SU-DHL-6 (cell line): ENCODE results near the gene TRMT10B.

Experiments used
- H2AFZ ChIP-seq: fragments of 200-600 bp; sonication (generic); 2 replicates; pipeline ENCODE4 v1.6.1; 2014; ENCODE audit warnings: low read depth, mild to moderate bottlenecking, moderate library complexity, mixed read lengths, antibody characterized with exemption, low read length; ENCODE audit not compliant: severe bottlenecking
- H3F3A ChIP-seq: fragments of 200-600 bp; shearing (Covaris generic); 2 replicates; pipeline ENCODE4 v1.6.0; 2016; ENCODE audit warnings: antibody characterized with exemption, mild to moderate bottlenecking; ENCODE audit not compliant: insufficient read depth
- H3K27ac ChIP-seq: fragments of 200-600 bp; sonication (generic); 2 replicates; pipeline ENCODE4 v1.5.1; 2016; ENCODE audit warnings: low read depth, mild to moderate bottlenecking, low read length, moderate library complexity, mixed read lengths
- H3K27me3 ChIP-seq: fragments of 200-600 bp; sonication (generic), shearing (Covaris generic); 2 replicates; pipeline ENCODE4 v1.6.0; 2014; ENCODE audit warnings: mild to moderate bottlenecking, low read length
- H3K36me3 ChIP-seq: fragments of 200-600 bp; sonication (generic); 2 replicates; pipeline ENCODE4 v1.6.1; 2014; ENCODE audit warnings: mild to moderate bottlenecking, low read length, mixed read lengths
- H3K4me2 ChIP-seq: fragments of 300-600, 200-600 bp; shearing (Covaris generic), sonication (generic); 2 replicates; pipeline ENCODE4 v1.6.0; 2014; ENCODE audit warnings: low read length, low read depth, mild to moderate bottlenecking; ENCODE audit not compliant: poor library complexity, severe bottlenecking
- H3K4me3 ChIP-seq: fragments of 200-600 bp; sonication (generic); 2 replicates; pipeline ENCODE4 v1.5.1; 2014; ENCODE audit warnings: antibody characterized with exemption, low read length, mild to moderate bottlenecking, mixed read lengths; ENCODE audit not compliant: insufficient read depth, poor library complexity, severe bottlenecking
- H3K79me2 ChIP-seq: fragments of 200-600 bp; sonication (generic); 2 replicates; pipeline ENCODE4 v1.6.1; 2014; ENCODE audit warnings: mild to moderate bottlenecking, low read length, moderate library complexity; ENCODE audit not compliant: insufficient read depth
- H3K9ac ChIP-seq: fragments of 200-600 bp; sonication (generic); 2 replicates; pipeline ENCODE4 v1.7.0; 2014; ENCODE audit warnings: mild to moderate bottlenecking, low read length
- H3K9me2 ChIP-seq: fragments of 200-600 bp; sonication (generic); replicated peaks from 2 replicates; pipeline ENCODE4 v1.6.1; 2014; ENCODE audit warnings: low read length; ENCODE audit not compliant: insufficient read depth
- H3K9me3 ChIP-seq: fragments of 200-600 bp; sonication (generic); 2 replicates; pipeline ENCODE4 v1.6.1; 2014; ENCODE audit warnings: low read length, mixed read lengths; ENCODE audit not compliant: insufficient read depth
- H4K20me1 ChIP-seq: fragments of 200-600 bp; sonication (generic); 2 replicates; pipeline ENCODE4 v1.6.1; 2014; ENCODE audit warnings: low read depth, mild to moderate bottlenecking, antibody characterized with exemption, low read length, moderate library complexity, mixed read lengths
- CTCF ChIP-seq: fragments of 200-600 bp; sonication (generic); IDR thresholded peaks from one replicate; pipeline ENCODE4 v1.5.1; 2017; ENCODE audit warnings: antibody characterized with exemption, mild to moderate bottlenecking, low read length, moderate library complexity; ENCODE audit not compliant: insufficient read depth, poor library complexity, severe bottlenecking
- EZH2phosphoT487 ChIP-seq: fragments of 200-600 bp; sonication (generic), shearing (Covaris generic); conservative IDR thresholded peaks from 2 replicates; pipeline ENCODE4 v1.6.1; 2018; ENCODE audit warnings: mild to moderate bottlenecking, antibody characterized with exemption, low read length, moderate library complexity, mixed read lengths

Gene TRMT10B

GRCh38 chr9:37769306-37769705 lies 15.7 kb downstream of the TRMT10B start:
- Histone ChIP-seq H3K36me3 (no peaks in the 10 kb centered on the region), H3K4me3 (no peak overlapping the region), H2AFZ (no peak overlapping the region), H3K9ac (no peak overlapping the region), H3K9me2 (no peaks in the 10 kb centered on the region), H3F3A (no peaks in the 10 kb centered on the region; the same call in 1 of the 2 replicates), H3K79me2 (no peaks in the 10 kb centered on the region), H4K20me1 (no peaks in the 10 kb centered on the region), H3K4me2 (no peak overlapping the region), H3K27ac (no peak overlapping the region), H3K9me3 (no peaks in the 10 kb centered on the region), H3K27me3 (no peaks in the 10 kb centered on the region)
- TF ChIP-seq CTCF (no peak), EZH2phosphoT487 (no peak)

GRCh38 chr9:37769995-37770394 lies 16.4 kb downstream of the TRMT10B start:
- TF ChIP-seq CTCF (no peak), EZH2phosphoT487 (no peak)
- H4K20me1 ChIP-seq, result no peaks in the 10 kb centered on the region
- H3K4me3 ChIP-seq, result no peak overlapping the region
- H3K9me2 ChIP-seq, result no peaks in the 10 kb centered on the region
- H3K36me3 ChIP-seq, result no peaks in the 10 kb centered on the region
- no peaks in the 10 kb centered on the region for H3K27me3 ChIP-seq
- H3K27ac ChIP-seq, result no peak overlapping the region
- no peak overlapping the region for H3K4me2 ChIP-seq
- H3K9me3 ChIP-seq, result no peaks in the 10 kb centered on the region
- H3K9ac ChIP-seq, result no peak overlapping the region
- no peaks in the 10 kb centered on the region; the same call in 1 of the 2 replicates for H3F3A ChIP-seq
- H3K79me2 ChIP-seq, result no peaks in the 10 kb centered on the region
- no peak overlapping the region for H2AFZ ChIP-seq

- Histone ChIP-seq H3K9ac (no peak overlapping the region), H3F3A (no peaks in the 10 kb centered on the region), H3K79me2 (peaks cover 3% of the 10 kb centered on the region; the same call in 1 of the 2 replicates), H3K36me3 (peaks cover 15% of the 10 kb centered on the region), H3K27me3 (no peaks in the 10 kb centered on the region), H4K20me1 (no peaks in the 10 kb centered on the region), H3K27ac (no peak overlapping the region), H3K9me3 (no peaks in the 10 kb centered on the region), H3K9me2 (no peaks in the 10 kb centered on the region), H3K4me3 (no peak overlapping the region), H2AFZ (no peak overlapping the region), H3K4me2 (no peak overlapping the region)
- no peak for TF ChIP-seq EZH2phosphoT487
- TF ChIP-seq CTCF, result no peak
These were observed 21.8 kb downstream of the TRMT10B start for GRCh38 chr9:37775216-37775919.
